ENCODE results near the gene NANOGP8.

NANOGP8 gene

DNA sequence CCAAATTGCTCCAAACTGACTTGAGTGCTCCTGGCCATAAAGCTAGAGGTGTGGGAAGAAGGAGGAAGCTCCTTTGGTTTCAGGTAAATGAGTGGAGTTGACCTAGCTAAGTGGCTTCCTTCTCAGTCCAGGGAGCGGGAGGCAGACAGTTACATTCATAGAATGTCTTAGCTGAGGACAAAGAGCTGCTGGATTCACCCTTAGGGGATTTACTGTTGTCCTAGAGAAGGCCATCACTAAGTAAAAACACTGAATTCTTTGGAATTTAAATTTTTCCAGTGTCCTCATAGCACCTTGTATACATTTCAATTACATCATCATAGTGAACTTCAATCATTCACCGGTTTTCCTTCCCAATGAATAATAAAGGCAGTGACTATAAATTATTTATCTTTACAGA lies 27.3 kb upstream of the NANOGP8 start:
- H3K4me2 ChIP-seq (ENCODE audit: low read length): no peak overlapping the region

GRCh38 chr15:35111861-35112260 lies 26.8 kb upstream of the NANOGP8 start:
- Histone ChIP-seq H3K4me3 (ENCODE audit: low read depth, low read length, poor library complexity, severe bottlenecking) (no peak overlapping the region), H3K4me2 (ENCODE audit: low read length) (no peak overlapping the region), H3K79me2 (ENCODE audit: insufficient read depth, low read length) (no peaks in the 10 kb centered on the region), H3F3A (ENCODE audit: insufficient read depth, low read length) (no peaks in the 10 kb centered on the region), H2AFZ (ENCODE audit: low read length) (no peak overlapping the region), H3K27me3 (ENCODE audit: insufficient read depth, low read length) (no peaks in the 10 kb centered on the region), H4K20me1 (ENCODE audit: insufficient read depth, low read length) (no peaks in the 10 kb centered on the region), H3K9me2 (ENCODE audit: low read depth, low read length) (no peaks in the 10 kb centered on the region), H3K9me3 (ENCODE audit: low read length) (no peaks in the 10 kb centered on the region), H3K27ac (ENCODE audit: low read depth, low read length, poor library complexity, severe bottlenecking) (no peak overlapping the region), H3K4me1 (ENCODE audit: insufficient read depth, low read length, severe bottlenecking) (no peaks in the 10 kb centered on the region), H3K36me3 (ENCODE audit: insufficient read depth, low read length) (no peaks in the 10 kb centered on the region), H3K9ac (ENCODE audit: low read length) (no peak overlapping the region)
- TF ChIP-seq EZH2 (IDR thresholded peaks at IDR 0.05; ENCODE audit: borderline replicate concordance, low read length): no peak
- TF ChIP-seq, protein P1, sequence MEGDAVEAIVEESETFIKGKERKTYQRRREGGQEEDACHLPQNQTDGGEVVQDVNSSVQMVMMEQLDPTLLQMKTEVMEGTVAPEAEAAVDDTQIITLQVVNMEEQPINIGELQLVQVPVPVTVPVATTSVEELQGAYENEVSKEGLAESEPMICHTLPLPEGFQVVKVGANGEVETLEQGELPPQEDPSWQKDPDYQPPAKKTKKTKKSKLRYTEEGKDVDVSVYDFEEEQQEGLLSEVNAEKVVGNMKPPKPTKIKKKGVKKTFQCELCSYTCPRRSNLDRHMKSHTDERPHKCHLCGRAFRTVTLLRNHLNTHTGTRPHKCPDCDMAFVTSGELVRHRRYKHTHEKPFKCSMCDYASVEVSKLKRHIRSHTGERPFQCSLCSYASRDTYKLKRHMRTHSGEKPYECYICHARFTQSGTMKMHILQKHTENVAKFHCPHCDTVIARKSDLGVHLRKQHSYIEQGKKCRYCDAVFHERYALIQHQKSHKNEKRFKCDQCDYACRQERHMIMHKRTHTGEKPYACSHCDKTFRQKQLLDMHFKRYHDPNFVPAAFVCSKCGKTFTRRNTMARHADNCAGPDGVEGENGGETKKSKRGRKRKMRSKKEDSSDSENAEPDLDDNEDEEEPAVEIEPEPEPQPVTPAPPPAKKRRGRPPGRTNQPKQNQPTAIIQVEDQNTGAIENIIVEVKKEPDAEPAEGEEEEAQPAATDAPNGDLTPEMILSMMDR (IDR thresholded peaks at IDR 0.05; ENCODE audit: low read length): no peak

More for the DNA sequence above, 27.3 kb upstream of the NANOGP8 start:
- Histone ChIP-seq H3K27me3 (ENCODE audit: insufficient read depth, low read length) (no peaks in the 10 kb centered on the region), H3K9me3 (ENCODE audit: low read length) (no peaks in the 10 kb centered on the region), H3K36me3 (ENCODE audit: insufficient read depth, low read length) (no peaks in the 10 kb centered on the region), H3K4me3 (ENCODE audit: low read depth, low read length, poor library complexity, severe bottlenecking) (no peak overlapping the region), H2AFZ (ENCODE audit: low read length) (no peak overlapping the region), H3K9me2 (ENCODE audit: low read depth, low read length) (no peaks in the 10 kb centered on the region), H4K20me1 (ENCODE audit: insufficient read depth, low read length) (no peaks in the 10 kb centered on the region), H3K79me2 (ENCODE audit: insufficient read depth, low read length) (no peaks in the 10 kb centered on the region), H3K9ac (ENCODE audit: low read length) (no peak overlapping the region), H3F3A (ENCODE audit: insufficient read depth, low read length) (no peaks in the 10 kb centered on the region), H3K27ac (ENCODE audit: low read depth, low read length, poor library complexity, severe bottlenecking) (no peak overlapping the region), H3K4me1 (ENCODE audit: insufficient read depth, low read length, severe bottlenecking) (no peaks in the 10 kb centered on the region)
- TF ChIP-seq EZH2 (IDR thresholded peaks at IDR 0.05; ENCODE audit: borderline replicate concordance, low read length): no peak
- TF ChIP-seq, protein P1 (IDR thresholded peaks at IDR 0.05; ENCODE audit: low read length): no peak

DNA sequence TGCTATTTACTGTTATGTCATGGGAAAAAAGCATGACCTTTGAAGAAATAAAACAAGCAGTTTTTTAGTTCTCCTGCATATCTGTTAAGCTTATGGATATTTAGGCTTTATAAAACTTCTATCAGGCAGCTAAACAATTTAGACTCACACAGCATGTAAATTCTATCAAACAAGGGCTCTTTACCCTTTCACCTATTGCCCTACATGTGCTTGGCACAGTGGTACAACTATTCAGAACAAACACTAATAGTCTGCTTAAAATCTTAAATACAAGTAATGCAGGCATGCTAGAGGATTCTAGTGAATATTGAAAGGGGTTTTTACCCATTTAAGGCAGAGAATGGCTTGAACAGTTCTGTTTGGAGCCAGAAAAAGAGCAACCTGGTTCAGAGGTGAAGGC lies 23.4 kb upstream of the NANOGP8 start:
- TF ChIP-seq EZH2 (IDR thresholded peaks at IDR 0.05; ENCODE audit: borderline replicate concordance, low read length): no peak
- no peaks in the 10 kb centered on the region for H3K4me1 ChIP-seq (ENCODE audit: insufficient read depth, low read length, severe bottlenecking)
- no peaks in the 10 kb centered on the region for H3K36me3 ChIP-seq (ENCODE audit: insufficient read depth, low read length)
- no peak overlapping the region for H3K27ac ChIP-seq (ENCODE audit: low read depth, low read length, poor library complexity, severe bottlenecking)
- H2AFZ ChIP-seq (ENCODE audit: low read length): no peak overlapping the region
- no peaks in the 10 kb centered on the region for H3K79me2 ChIP-seq (ENCODE audit: insufficient read depth, low read length)
- no peak overlapping the region for H3K4me2 ChIP-seq (ENCODE audit: low read length)
- H3K27me3 ChIP-seq (ENCODE audit: insufficient read depth, low read length): no peaks in the 10 kb centered on the region
- H3K9me2 ChIP-seq (ENCODE audit: low read depth, low read length): no peaks in the 10 kb centered on the region
- H3K9me3 ChIP-seq (ENCODE audit: low read length): no peaks in the 10 kb centered on the region
- no peak overlapping the region for H3K4me3 ChIP-seq (ENCODE audit: low read depth, low read length, poor library complexity, severe bottlenecking)
- H3K9ac ChIP-seq (ENCODE audit: low read length): no peak overlapping the region
- H3F3A ChIP-seq (ENCODE audit: insufficient read depth, low read length): no peaks in the 10 kb centered on the region
- no peaks in the 10 kb centered on the region for H4K20me1 ChIP-seq (ENCODE audit: insufficient read depth, low read length)

- no peak overlapping the region for H3K9ac ChIP-seq (ENCODE audit: low read length)
- no peaks in the 10 kb centered on the region for H3K9me2 ChIP-seq (ENCODE audit: low read depth, low read length)
- no peaks in the 10 kb centered on the region for H3K36me3 ChIP-seq (ENCODE audit: insufficient read depth, low read length)
- no peak overlapping the region for H3K27ac ChIP-seq (ENCODE audit: low read depth, low read length, poor library complexity, severe bottlenecking)
- no peaks in the 10 kb centered on the region for H3K79me2 ChIP-seq (ENCODE audit: insufficient read depth, low read length)
- no peaks in the 10 kb centered on the region for H3K27me3 ChIP-seq (ENCODE audit: insufficient read depth, low read length)
- no peaks in the 10 kb centered on the region for H3F3A ChIP-seq (ENCODE audit: insufficient read depth, low read length)
- no peaks in the 10 kb centered on the region for H3K9me3 ChIP-seq (ENCODE audit: low read length)
- H3K4me1 ChIP-seq (ENCODE audit: insufficient read depth, low read length, severe bottlenecking): no peaks in the 10 kb centered on the region
- H2AFZ ChIP-seq (ENCODE audit: low read length): no peak overlapping the region
- H4K20me1 ChIP-seq (ENCODE audit: insufficient read depth, low read length): no peaks in the 10 kb centered on the region
- TF ChIP-seq EZH2 (IDR thresholded peaks at IDR 0.05; ENCODE audit: borderline replicate concordance, low read length): no peak
- TF ChIP-seq, protein P1 (IDR thresholded peaks at IDR 0.05; ENCODE audit: low read length): no peak
- H3K4me3 ChIP-seq (ENCODE audit: low read depth, low read length, poor library complexity, severe bottlenecking): no peak overlapping the region
- H3K4me2 ChIP-seq (ENCODE audit: low read length): no peak overlapping the region
Measured at GRCh38 chr15:35107561-35107960, 22.5 kb upstream of the NANOGP8 start.
